Karpas-422 (cell line): ENCODE measurements around the gene HSPD1. TPM values are rescaled to one million over a fixed set of nuclear protein-coding genes. Genes with fewer than 3 reads are reported as not detected.

Source experiments
- DNase-seq: peaks from one replicate; pipeline ENCODE4 v3.0.0-alpha.2; 2015
- H2AFZ ChIP-seq: fragments of 200-600 bp; sonication (generic); 2 replicates; pipeline ENCODE4 v1.6.1; 2014; ENCODE audit warnings: antibody characterized with exemption, low read length, mixed read lengths
- H3K27ac ChIP-seq: fragments of 200-600 bp; sonication (generic); 2 replicates; pipeline ENCODE4 v1.5.1; 2014; ENCODE audit warnings: mild to moderate bottlenecking, low read length, moderate library complexity
- H3K27me3 ChIP-seq: fragments of 200-600 bp; sonication (generic); 2 replicates; pipeline ENCODE4 v1.6.1; 2014; ENCODE audit warnings: low read length, mixed read lengths
- H3K36me3 ChIP-seq: fragments of 200-600 bp; sonication (generic); 2 replicates; pipeline ENCODE4 v1.6.1; 2014; ENCODE audit warnings: low read length, mixed read lengths; ENCODE audit not compliant: insufficient read depth
- H3K4me1 ChIP-seq: fragments of 200-600 bp; sonication (generic); 2 replicates; pipeline ENCODE4 v1.6.1; 2014; ENCODE audit warnings: mild to moderate bottlenecking, low read length, mixed read lengths
- H3K4me2 ChIP-seq: fragments of 200-600 bp; sonication (generic); 2 replicates; pipeline ENCODE4 v1.6.1; 2014; ENCODE audit warnings: low read length, low read depth, mild to moderate bottlenecking; ENCODE audit not compliant: poor library complexity, severe bottlenecking
- H3K4me3 ChIP-seq: fragments of 200-600 bp; sonication (generic); 2 replicates; pipeline ENCODE4 v1.5.1; 2014; ENCODE audit warnings: mild to moderate bottlenecking, antibody characterized with exemption, low read length, mixed read lengths
- H3K79me2 ChIP-seq: fragments of 200-600 bp; sonication (generic); 2 replicates; pipeline ENCODE4 v1.6.1; 2014; ENCODE audit warnings: mild to moderate bottlenecking, low read length, mixed read lengths
- H3K9ac ChIP-seq: fragments of 200-600 bp; sonication (generic); 2 replicates; pipeline ENCODE4 v1.6.0; 2014; ENCODE audit warnings: low read length
- H3K9me2 ChIP-seq: fragments of 200-600 bp; sonication (generic), shearing (Covaris generic); replicated peaks from 2 replicates; pipeline ENCODE4 v1.6.0; 2014; ENCODE audit warnings: mild to moderate bottlenecking, low read length, moderate library complexity; ENCODE audit not compliant: insufficient read depth
- H3K9me3 ChIP-seq: fragments of 300-700, 200-600 bp; sonication (generic); 2 replicates; pipeline ENCODE4 v1.6.1; 2014; ENCODE audit warnings: low read length, mixed read lengths
- H4K20me1 ChIP-seq: fragments of 200-600 bp; sonication (generic); 2 replicates; pipeline ENCODE4 v1.6.1; 2014; ENCODE audit warnings: mild to moderate bottlenecking, antibody characterized with exemption, low read length, low read depth; ENCODE audit not compliant: insufficient read depth
- small RNA-seq: library from RNA; depleted of rRNA; stranded (forward); fragments of <200 nt; gene quantifications from one replicate; pipeline ENCODE3, GENCODE V24; 2014
- total RNA-seq: library from RNA; depleted of rRNA; stranded (reverse); fragments of >200 nt; shearing (Covaris generic); gene quantifications from 2 replicates; pipeline ENCODE4 v1.2.3, GENCODE V29; 2014; ENCODE audit warnings: low replicate concordance; rRNA removed

Gene HSPD1
- total RNA-seq, 1 experiment from 2014 or later, result 246 TPM

DNA sequence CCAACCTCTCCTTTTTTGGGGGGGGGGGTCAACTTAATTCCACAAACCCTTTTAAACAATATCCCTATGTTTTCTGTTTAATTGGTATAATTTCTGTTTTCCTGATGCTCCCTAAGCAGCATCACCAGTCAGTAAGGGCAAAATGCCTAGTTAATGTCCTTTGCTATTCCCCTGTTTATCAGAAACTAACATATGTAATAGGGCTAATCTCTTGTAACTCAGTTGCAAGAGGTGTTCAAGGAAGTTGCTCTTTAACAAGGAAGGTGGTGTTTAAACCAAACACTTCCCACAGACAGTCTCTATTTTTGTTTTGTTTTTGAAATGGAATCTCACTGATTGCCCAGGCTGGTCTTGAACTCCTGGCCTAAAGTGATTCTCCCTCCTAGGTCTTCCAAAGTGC lies 52.8 kb downstream of the HSPD1 start:
- H4K20me1 ChIP-seq, result no peaks in the 10 kb centered on the region
- H2AFZ ChIP-seq, result no peak overlapping the region
- no peaks in the 10 kb centered on the region for H3K79me2 ChIP-seq
- H3K9ac ChIP-seq, result no peak overlapping the region
- H3K27ac ChIP-seq, result no peak overlapping the region
- DNase-seq, result no peak
- no peaks in the 10 kb centered on the region for H3K27me3 ChIP-seq
- H3K4me1 ChIP-seq, result no peaks in the 10 kb centered on the region
- H3K4me2 ChIP-seq, result no peak overlapping the region
- H3K36me3 ChIP-seq, result no peaks in the 10 kb centered on the region
- no peak overlapping the region for H3K4me3 ChIP-seq
- H3K9me2 ChIP-seq, result no peaks in the 10 kb centered on the region
- no peaks in the 10 kb centered on the region for H3K9me3 ChIP-seq

DNA sequence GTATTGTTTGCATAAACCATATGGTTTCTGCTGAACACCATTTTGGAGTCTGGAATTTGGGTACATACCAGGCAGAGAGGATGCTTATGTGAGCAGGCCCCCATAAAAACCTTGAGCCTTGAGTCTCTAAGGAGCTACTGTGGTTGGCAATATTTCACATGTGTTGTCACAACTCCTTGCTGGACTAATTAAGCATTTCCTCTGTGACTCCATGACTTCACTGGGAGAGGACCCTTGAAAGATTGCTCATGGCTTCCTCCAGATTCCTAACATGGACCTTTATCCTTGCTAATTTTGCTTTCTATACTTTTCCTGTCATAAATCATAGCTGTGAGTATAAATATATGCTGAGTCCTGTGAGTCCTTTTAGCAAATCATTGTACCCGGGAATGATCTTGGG lies 53.9 kb downstream of the HSPD1 start:
- no peaks in the 10 kb centered on the region for H3K9me3 ChIP-seq
- no peaks in the 10 kb centered on the region for H3K9me2 ChIP-seq
- H4K20me1 ChIP-seq, result no peaks in the 10 kb centered on the region
- no peak overlapping the region for H2AFZ ChIP-seq
- no peak overlapping the region for H3K27ac ChIP-seq
- H3K4me2 ChIP-seq, result no peak overlapping the region
- no peak overlapping the region for H3K9ac ChIP-seq
- no peaks in the 10 kb centered on the region for H3K36me3 ChIP-seq
- H3K27me3 ChIP-seq, result no peaks in the 10 kb centered on the region
- DNase-seq, result no peak
- H3K4me3 ChIP-seq, result no peak overlapping the region
- no peaks in the 10 kb centered on the region for H3K79me2 ChIP-seq
- no peaks in the 10 kb centered on the region for H3K4me1 ChIP-seq

DNA sequence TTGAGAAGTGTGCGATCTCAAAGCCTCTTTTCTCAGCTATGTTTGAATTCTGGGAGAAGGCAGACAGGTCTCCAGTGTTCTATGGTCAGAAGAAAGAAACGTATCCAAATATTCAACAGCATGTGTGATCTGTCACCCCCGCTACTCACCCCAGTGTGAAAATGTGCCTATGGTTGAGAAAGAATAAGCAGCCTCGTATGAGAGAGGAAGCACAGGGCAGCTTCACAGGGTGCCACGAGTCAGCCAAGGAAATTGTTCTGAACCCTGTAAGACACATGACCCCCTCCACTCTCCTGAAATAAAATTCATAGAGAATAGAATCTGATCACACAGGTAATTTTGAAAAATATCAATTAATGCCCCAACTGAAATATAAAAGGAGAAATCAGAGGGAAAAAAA lies 56.8 kb downstream of the HSPD1 start:
- DNase-seq, result no peak
- no peaks in the 10 kb centered on the region for H3K79me2 ChIP-seq
- no peak overlapping the region for H3K9ac ChIP-seq
- no peaks in the 10 kb centered on the region for H3K36me3 ChIP-seq
- no peaks in the 10 kb centered on the region for H3K9me2 ChIP-seq
- no peaks in the 10 kb centered on the region for H4K20me1 ChIP-seq
- H2AFZ ChIP-seq, result no peak overlapping the region
- no peaks in the 10 kb centered on the region for H3K4me1 ChIP-seq
- H3K4me3 ChIP-seq, result no peak overlapping the region
- no peak overlapping the region for H3K4me2 ChIP-seq
- H3K27ac ChIP-seq, result no peak overlapping the region
- no peaks in the 10 kb centered on the region for H3K9me3 ChIP-seq
- H3K27me3 ChIP-seq, result no peaks in the 10 kb centered on the region

DNA sequence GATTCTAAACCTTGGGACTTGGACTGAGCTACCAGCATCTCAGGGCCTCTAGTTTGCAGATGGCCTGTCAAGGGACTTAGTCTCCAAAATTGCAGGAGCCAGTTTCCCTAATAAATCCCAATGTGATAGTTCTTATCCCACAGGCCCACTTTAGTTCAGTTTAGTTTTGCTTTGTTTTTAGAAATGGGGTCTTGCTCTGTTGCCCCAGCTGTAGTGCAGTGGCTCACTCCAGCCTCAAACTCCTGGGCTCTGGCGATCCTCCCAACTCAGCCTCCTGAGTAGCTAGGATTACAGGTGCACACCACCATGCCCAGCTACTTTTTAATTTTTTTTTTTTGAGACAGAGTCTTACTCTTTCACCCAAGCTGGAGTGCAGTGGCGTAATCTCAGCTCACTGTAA lies 62.3 kb downstream of the HSPD1 start:
- peaks cover 33% of the 10 kb centered on the region for H3K79me2 ChIP-seq
- no peaks in the 10 kb centered on the region for H3K27me3 ChIP-seq
- no peak overlapping the region for H3K4me3 ChIP-seq
- H3K9ac ChIP-seq, result no peak overlapping the region
- peaks cover 21% of the 10 kb centered on the region for H4K20me1 ChIP-seq
- H3K9me2 ChIP-seq, result no peaks in the 10 kb centered on the region
- peaks cover 22% of the 10 kb centered on the region for H3K4me1 ChIP-seq
- H3K9me3 ChIP-seq, result no peaks in the 10 kb centered on the region
- DNase-seq, result no peak
- no peak overlapping the region for H3K4me2 ChIP-seq
- no peak overlapping the region for H3K27ac ChIP-seq
- no peak overlapping the region for H2AFZ ChIP-seq
- no peaks in the 10 kb centered on the region for H3K36me3 ChIP-seq

Small RNAs within 50 kb of the gene (small RNA-seq; reads per million reads assigned to genes)
- gene AC020550.1 (not detected), gene RNU6-1029P (not detected)

Other genes starting within 250 kb of the HSPD1 start
- 120 and 153 TPM in 2 replicates for gene ANKRD44, start 189.1 kb downstream of the HSPD1 start, total RNA-seq
- 169 and 304 TPM in 2 replicates for gene SF3B1, start 64.8 kb downstream of the HSPD1 start, total RNA-seq
- 12.3 and 23.5 TPM in 2 replicates for gene COQ10B, start 46.3 kb downstream of the HSPD1 start, total RNA-seq
- gene HSPE1, start 539 bp upstream of the HSPD1 start, total RNA-seq, result 132 and 192 TPM in 2 replicates
- gene MOB4, start 16.2 kb upstream of the HSPD1 start, total RNA-seq, result 16.1 and 36.9 TPM in 2 replicates
- not detected in 2 replicates for gene RFTN2, start 175.7 kb upstream of the HSPD1 start, total RNA-seq
- gene MARS2, start 205.5 kb upstream of the HSPD1 start, total RNA-seq, result 22.6 and 36.4 TPM in 2 replicates